Gastroesophageal sphincter (tissue), 4 donors: ENCODE measurements around the gene TNFAIP8L3. TPM values are rescaled to one million over a fixed set of nuclear protein-coding genes. Genes with fewer than 3 reads are reported as not detected.
A peak's percentile ranks its signal among the peaks of the same experiment; 100 is the strongest.
"Not testable (repeated sequence)": the region's sequence is repeated elsewhere in the genome, so short reads cannot be mapped to it uniquely, and the experiment has no call there.

Experiments
- ATAC-seq: fragments of 150-250 bp; one replicate; pipeline ENCODE4 v1.9.1; 2016; ENCODE audit warnings: mild to moderate bottlenecking, moderate library complexity
- H3K27ac ChIP-seq, 4 donors: fragments of 200-600 bp; sonication (generic) in 3 of 4; 1 replicate in 3 of 4; 2 replicates in 1 of 4; pipeline ENCODE4 v1.5.1; 2016 to 2019
- H3K27me3 ChIP-seq: fragments of 200-600 bp; sonication (generic); one replicate; pipeline ENCODE4 v1.5.1; 2019
- H3K36me3 ChIP-seq, 2 donors: fragments of 200-600 bp; sonication (generic); one replicate each; pipeline ENCODE4 v1.5.1; 2019; ENCODE audit warnings: control low read depth in 1 of 2
- H3K4me1 ChIP-seq, 3 donors: fragments of 200-600 bp; sonication (generic); 1 replicate in 2 of 3; 2 replicates in 1 of 3; pipeline ENCODE4 v1.5.1; 2016 to 2019; ENCODE audit warnings: control low read depth in 2 of 3
- H3K4me3 ChIP-seq, 2 donors: fragments of 200-600 bp; sonication (generic); one replicate each; pipeline ENCODE4 v1.5.1; 2019; ENCODE audit warnings: mild to moderate bottlenecking in 1 of 2, moderate library complexity in 1 of 2
- H3K9me3 ChIP-seq, 3 donors: fragments of 200-600 bp; sonication (generic); one replicate each; pipeline ENCODE4 v1.5.1; 2017 to 2019; ENCODE audit warnings: control low read depth in 2 of 3
- EP300 ChIP-seq: sonication (generic); formaldehyde crosslinking; IDR thresholded peaks from one replicate; pipeline ENCODE4 v1.6.1; 2017; ENCODE audit warnings: antibody characterized with exemption, mild to moderate bottlenecking
- POLR2A ChIP-seq, 2 donors: fragments of 450-650 bp; IDR thresholded peaks; one replicate each; pipeline ENCODE4 v1.6.1; 2017; ENCODE audit warnings: antibody characterized with exemption in 2 of 2, mild to moderate bottlenecking in 2 of 2, moderate library complexity in 1 of 2
- POLR2AphosphoS5 ChIP-seq: sonication (generic); formaldehyde crosslinking; IDR thresholded peaks from one replicate; pipeline ENCODE4 v1.6.1; 2017; ENCODE audit warnings: antibody characterized with exemption
- WGBS, 2 donors: methylation state at CpG; one replicate each; pipeline ENCODE4 v1.1.5; 2018; ENCODE audit warnings: low coverage in 1 of 2; 5-methylcytosine and 5-hydroxymethylcytosine counted together
- total RNA-seq, 4 donors: library from RNA; depleted of rRNA; stranded (reverse); fragments of >200 nt; gene quantifications; one replicate each; pipeline ENCODE4 v1.1.0, GENCODE V29; 2016
- TF ChIP-seq, protein P1 (sequence below), 4 experiments: fragments of 200-600 bp in 2 of 4; fragments of 450-650 bp in 2 of 4; sonication (generic) in 1 of 4; IDR thresholded peaks; one replicate each; pipeline ENCODE4 v1.5.1; 2017 to 2019; ENCODE audit warnings: antibody characterized with exemption in 4 of 4, mild to moderate bottlenecking in 2 of 4, moderate library complexity in 2 of 4

Gene TNFAIP8L3
- total RNA-seq, 4 donors from 2014 or later, result 17.1 to 31.7 (median 23.9) TPM

GRCh38 chr15:51046016-51046415 is 48.7 kb downstream of the TNFAIP8L3 start:
- Histone ChIP-seq H3K27me3 (no peaks in the 10 kb centered on the region), H3K4me1 (peaks cover 9 to 46% (median 10%) of the 10 kb centered on the region in 3 donors), H3K9me3 (no peaks in the 10 kb centered on the region), H3K27ac (peak overlapping the region in 1 of 4 donors; percentile 21), H3K36me3 (no peaks in the 10 kb centered on the region), H3K4me3 (no peak overlapping the region)
- no peak for TF ChIP-seq POLR2A (IDR thresholded peaks at IDR 0.05)
- TF ChIP-seq EP300, result no peak
- TF ChIP-seq, protein P1, sequence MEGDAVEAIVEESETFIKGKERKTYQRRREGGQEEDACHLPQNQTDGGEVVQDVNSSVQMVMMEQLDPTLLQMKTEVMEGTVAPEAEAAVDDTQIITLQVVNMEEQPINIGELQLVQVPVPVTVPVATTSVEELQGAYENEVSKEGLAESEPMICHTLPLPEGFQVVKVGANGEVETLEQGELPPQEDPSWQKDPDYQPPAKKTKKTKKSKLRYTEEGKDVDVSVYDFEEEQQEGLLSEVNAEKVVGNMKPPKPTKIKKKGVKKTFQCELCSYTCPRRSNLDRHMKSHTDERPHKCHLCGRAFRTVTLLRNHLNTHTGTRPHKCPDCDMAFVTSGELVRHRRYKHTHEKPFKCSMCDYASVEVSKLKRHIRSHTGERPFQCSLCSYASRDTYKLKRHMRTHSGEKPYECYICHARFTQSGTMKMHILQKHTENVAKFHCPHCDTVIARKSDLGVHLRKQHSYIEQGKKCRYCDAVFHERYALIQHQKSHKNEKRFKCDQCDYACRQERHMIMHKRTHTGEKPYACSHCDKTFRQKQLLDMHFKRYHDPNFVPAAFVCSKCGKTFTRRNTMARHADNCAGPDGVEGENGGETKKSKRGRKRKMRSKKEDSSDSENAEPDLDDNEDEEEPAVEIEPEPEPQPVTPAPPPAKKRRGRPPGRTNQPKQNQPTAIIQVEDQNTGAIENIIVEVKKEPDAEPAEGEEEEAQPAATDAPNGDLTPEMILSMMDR (IDR thresholded peaks at IDR 0.05), result no peak
- no peak for TF ChIP-seq POLR2AphosphoS5
- WGBS, 2 donors, result 69 to 91% methylated on average over 2 of the region's 2 CpGs
- no peak for ATAC-seq

- TF ChIP-seq EP300 (no peak), POLR2AphosphoS5 (peak; percentile 36)
- Histone ChIP-seq H3K27me3 (no peaks in the 10 kb centered on the region), H3K4me3 (no peak overlapping the region), H3K36me3 (no peaks in the 10 kb centered on the region), H3K4me1 (peaks cover 9 to 42% (median 10%) of the 10 kb centered on the region in 3 donors), H3K27ac (peak overlapping the region; percentile 34 to 55 (median 45)), H3K9me3 (no peaks in the 10 kb centered on the region)
- 10 to 18% methylated on average over 4 of the region's 4 CpGs for WGBS, 2 donors
- no peak for ATAC-seq
Measured at GRCh38 chr15:51044037-51044727, 50.5 kb downstream of the TNFAIP8L3 start.

GRCh38 chr15:51038974-51039319 is 55.8 kb downstream of the TNFAIP8L3 start:
- ATAC-seq, result no peak
- Histone ChIP-seq H3K27ac (no peak overlapping the region), H3K4me3 (no peak overlapping the region), H3K27me3 (no peaks in the 10 kb centered on the region), H3K4me1 (peaks cover 0 to 2% (median 0%) of the 10 kb centered on the region in 3 donors), H3K9me3 (no peaks in the 10 kb centered on the region), H3K36me3 (no peaks in the 10 kb centered on the region)
- no CpG with 5 or more reads among the region's 2 CpGs for WGBS, 2 donors
- TF ChIP-seq, protein P1 (IDR thresholded peaks at IDR 0.05), result no peak
- TF ChIP-seq POLR2AphosphoS5, result no peak
- no peak for TF ChIP-seq EP300
- no peak for TF ChIP-seq POLR2A (IDR thresholded peaks at IDR 0.05)

DNA sequence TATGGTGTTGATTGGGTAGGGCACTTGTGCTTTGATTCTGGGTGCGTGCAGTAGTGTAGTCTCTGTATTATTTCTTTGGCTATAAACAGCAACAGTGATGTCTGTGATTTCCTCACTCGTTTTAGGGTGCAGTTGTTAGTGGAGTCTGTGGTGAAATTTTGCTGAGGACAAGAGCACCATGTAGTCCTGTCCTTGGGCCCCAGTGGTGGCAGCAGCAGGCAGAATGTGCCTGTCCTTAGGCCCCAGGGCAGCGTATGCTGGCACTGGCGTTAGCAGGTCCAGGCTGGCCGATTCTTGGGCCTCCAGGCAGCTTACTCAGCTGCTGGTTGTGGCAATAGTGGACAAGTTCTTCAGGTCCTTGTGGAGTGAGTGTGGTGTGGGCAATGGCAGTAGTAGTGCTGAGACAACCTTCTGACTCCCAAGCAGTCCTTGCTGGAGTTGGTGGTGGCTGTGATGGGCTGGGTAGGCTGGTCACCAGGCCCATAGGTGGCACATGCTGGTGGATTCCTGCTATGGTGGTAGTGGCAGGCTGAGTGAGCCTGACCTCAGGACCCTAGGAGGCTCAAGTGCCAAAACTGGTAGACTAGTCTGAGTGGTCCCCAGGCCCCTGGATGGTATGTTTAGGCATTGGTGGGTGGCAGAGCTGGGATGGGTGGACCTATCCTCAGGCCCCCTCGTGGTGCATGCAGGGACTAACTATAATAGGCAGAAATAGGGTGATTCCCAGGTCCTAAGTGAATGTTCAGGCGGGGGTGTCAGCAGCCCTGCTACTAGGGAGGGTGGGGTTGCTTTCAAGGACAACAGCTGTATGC is 56.3 kb downstream of the TNFAIP8L3 start:
- H3K36me3 ChIP-seq, result no peaks in the 10 kb centered on the region
- TF ChIP-seq EP300 (no peak), POLR2A (IDR thresholded peaks at IDR 0.05) (no peak), POLR2AphosphoS5 (no peak)
- TF ChIP-seq, protein P1 (IDR thresholded peaks at IDR 0.05), result no peak
- WGBS, 2 donors, result 88 to 93% methylated on average over 2 to 4 of the region's 7 CpGs
- H3K27ac ChIP-seq, result no peak overlapping the region
- H3K4me1 ChIP-seq, result no peaks in the 10 kb centered on the region
- H3K9me3 ChIP-seq, result no peaks in the 10 kb centered on the region
- H3K4me3 ChIP-seq, result no peak overlapping the region
- no peak for ATAC-seq
- H3K27me3 ChIP-seq, result no peaks in the 10 kb centered on the region

DNA sequence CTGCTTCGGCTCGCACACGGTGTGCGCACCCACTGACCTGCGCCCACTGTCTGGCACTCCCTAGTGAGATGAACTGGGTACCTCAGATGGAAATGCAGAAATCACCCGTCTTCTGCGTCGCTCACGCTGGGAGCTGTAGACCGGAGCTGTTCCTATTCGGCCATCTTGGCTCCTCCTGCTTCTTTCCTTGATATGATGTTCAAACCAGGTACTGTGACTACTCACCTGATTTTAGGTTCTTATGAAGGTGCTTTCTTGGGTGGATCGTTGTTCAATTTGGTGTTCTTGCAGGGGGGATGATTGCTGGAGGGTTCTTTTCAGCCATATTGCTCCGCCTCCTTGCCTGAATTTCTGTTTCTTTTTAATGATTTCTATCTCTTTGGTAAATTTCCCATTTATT is 57.2 kb downstream of the TNFAIP8L3 start:
- ATAC-seq, H3K4me1 ChIP-seq, H3K27me3 ChIP-seq, H3K4me3 ChIP-seq, H3K27ac ChIP-seq, H3K36me3 ChIP-seq, H3K9me3 ChIP-seq: not testable (repeated sequence)
- WGBS, 2 donors, result 80 to 97% methylated on average over 2 to 8 of the region's 13 CpGs
